H1 (cell line): ENCODE measurements around the gene IQCM. TPM values are rescaled to one million over a fixed set of nuclear protein-coding genes. Genes with fewer than 3 reads are reported as not detected.

Experiments
- ZNF274 ChIP-seq: IDR thresholded peaks from 2 replicates; pipeline ENCODE4 v1.7.0; 2012; ENCODE audit warnings: low read length, borderline replicate concordance; ENCODE audit errors: extremely low read depth
- polyA plus RNA-seq, 7 experiments: library from polyadenylated mRNA; depleted of rRNA in 3 of 7; stranded (reverse) in 5 of 7; unstranded in 2 of 7; fragments of >200 nt in 5 of 7; fragments of 200-250 nt in 2 of 7; gene quantifications; 1 replicate in 5 of 7; 2 replicates in 1 of 7; 4 replicates in 1 of 7; pipeline versions ENCODE4 v1.2.1 to v1.2.3, GENCODE V29; 2011 to 2013; ENCODE audit warnings: missing spikeins in 2 of 7, mixed read lengths in 2 of 7
- total RNA-seq: library from RNA; stranded (reverse); fragmentation: NEBNext Ultra II Directional; extraction: Animal tissue kit (Norgen Biotek cat#: 25700); gene quantifications from 2 replicates; pipeline ENCODE4 v1.2.1, GENCODE V29; 2021

IQCM gene
- total and polyA plus RNA-seq, 2 of the 8 experiments (the other 6 are each of a cell fraction or from before 2014, with no cell fraction given), result not detected

GRCh38 chr4:149498246-149498645, 317.4 kb downstream of the IQCM start (continued):
- TF ChIP-seq ZNF274, result no peak
